ENCODE results near the gene ZFYVE26.

ZFYVE26 gene

DNA sequence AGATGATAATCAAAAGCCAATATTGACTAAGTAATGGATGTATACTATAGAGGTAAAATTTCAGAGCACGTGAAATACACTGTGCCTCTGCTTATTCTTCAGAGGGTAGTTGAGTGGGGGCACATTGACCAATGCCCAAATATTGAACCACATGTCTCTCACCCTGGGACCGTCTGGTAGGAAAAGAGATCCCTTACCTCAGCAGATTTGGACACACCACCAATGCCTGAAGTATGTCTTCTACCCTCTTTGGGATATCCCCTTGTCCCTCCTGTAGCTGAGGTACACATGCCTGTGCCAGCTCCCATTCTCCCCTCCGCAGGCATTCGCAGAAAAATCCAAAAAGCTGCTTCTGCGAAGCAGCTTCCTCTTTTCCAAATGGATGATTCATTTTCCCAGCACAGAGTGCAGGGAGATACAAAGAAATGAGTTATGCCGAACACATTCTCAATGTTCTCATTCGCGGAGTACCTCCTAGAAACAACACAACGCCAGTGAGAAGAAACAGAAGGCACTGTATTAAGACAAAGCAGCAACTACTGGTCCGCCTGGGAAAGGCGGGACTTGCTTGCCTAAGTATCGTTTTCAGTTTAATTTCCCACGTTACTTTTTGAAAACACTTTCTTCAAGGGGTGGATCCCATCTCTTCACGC is 691 bp downstream of the ZFYVE26 start:
- DNase-seq = no peak

DNA sequence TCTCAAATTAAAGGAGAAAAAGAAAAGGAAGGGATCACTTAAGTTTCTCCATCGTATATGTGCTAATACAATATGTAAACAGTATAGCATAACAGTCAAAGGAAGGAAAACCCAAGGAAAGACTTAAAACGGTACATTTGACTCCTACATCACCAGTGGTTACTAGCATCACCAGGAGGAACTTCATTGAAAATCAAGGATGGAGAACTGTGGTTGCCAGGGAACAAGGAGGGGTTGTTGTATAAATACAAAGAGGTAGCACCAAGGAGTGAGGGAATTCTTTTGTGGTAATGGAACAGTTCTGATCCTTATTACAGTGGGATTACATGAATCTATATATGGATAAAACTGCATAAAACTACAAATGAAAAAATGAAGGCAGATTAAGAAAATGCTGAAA is 1.6 kb downstream of the ZFYVE26 start:
- DNase-seq = no peak

DNA sequence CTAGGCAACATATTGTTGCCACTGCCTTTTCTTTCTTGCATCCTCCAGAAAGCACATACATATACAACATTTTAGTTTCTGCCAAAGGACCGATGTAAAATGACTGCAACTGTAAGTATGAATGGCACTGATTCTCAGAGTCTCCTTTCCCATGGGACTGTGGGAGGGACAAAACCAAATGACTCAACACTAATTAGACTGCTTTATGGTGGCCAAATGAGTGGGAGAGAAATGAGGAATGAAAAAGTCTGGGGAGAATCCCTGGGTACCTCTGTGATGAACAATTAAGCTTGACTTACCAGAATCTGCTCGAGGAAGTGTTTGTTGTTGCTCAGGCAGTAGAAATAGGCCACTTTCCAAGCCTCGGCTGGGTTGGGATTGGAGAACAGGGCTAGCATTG is 10.1 kb downstream of the ZFYVE26 start:
- no peak for DNase-seq

GRCh38 chr14:67800743-67801142 is 15.6 kb downstream of the ZFYVE26 start:
- no peak for DNase-seq

DNA sequence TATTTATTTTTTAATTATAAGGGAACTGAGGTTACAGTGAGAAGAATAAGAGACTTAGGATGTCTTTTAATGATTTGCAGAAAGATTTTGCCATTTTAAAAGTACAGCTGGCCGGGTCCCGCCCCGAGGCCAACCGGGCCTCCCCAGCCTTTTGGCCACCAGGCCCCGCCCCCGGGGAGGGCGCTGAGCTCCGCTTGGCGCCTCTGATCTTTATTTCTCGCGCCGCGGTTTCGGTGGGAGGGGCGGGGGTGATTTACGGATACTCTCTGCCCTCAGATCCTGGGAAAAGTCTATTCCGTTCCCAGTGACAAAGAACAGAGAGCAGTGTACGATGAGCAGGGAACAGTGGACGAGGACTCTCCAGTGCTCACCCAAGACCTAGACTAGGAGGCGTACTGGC is 17.7 kb downstream of the ZFYVE26 start:
- DNase-seq = no peak

GRCh38 chr14:67787673-67788072 is 28.7 kb downstream of the ZFYVE26 start:
- DNase-seq = no peak

GRCh38 chr14:67785270-67786109 is 30.9 kb downstream of the ZFYVE26 start:
- no peak for DNase-seq

DNA sequence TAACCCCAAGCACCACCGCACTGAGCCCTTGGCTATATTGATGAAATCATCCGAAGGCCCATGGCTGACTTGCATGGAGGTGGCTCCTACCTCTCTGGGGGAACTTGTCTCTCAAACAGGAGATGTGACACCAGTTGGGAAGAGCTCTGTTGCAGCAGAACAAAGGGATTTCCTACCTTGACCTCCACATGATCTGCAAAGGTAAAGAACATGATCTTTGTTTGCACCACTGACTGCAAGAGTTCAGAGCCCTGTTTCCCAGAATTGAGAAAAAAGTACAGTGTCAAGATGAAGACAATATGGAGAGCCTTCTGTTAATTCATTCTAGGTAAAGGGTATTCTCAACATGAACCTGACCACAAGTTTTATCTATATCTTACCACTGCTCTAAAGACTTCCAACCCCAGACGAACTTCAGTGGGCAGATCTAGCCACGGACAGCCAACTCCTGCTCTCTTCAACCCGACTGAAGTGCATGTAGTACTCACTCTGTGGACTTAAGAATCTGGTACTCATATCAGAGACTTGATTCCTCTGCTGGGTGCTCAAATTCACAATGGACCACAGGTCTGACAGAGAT is 32.1 kb downstream of the ZFYVE26 start:
- DNase-seq = no peak

- no peak for DNase-seq
These were observed 34.3 kb downstream of the ZFYVE26 start for GRCh38 chr14:67782090-67782489.

- DNase-seq = no peak
These were observed 37.6 kb downstream of the ZFYVE26 start for GRCh38 chr14:67778792-67779191.

DNA sequence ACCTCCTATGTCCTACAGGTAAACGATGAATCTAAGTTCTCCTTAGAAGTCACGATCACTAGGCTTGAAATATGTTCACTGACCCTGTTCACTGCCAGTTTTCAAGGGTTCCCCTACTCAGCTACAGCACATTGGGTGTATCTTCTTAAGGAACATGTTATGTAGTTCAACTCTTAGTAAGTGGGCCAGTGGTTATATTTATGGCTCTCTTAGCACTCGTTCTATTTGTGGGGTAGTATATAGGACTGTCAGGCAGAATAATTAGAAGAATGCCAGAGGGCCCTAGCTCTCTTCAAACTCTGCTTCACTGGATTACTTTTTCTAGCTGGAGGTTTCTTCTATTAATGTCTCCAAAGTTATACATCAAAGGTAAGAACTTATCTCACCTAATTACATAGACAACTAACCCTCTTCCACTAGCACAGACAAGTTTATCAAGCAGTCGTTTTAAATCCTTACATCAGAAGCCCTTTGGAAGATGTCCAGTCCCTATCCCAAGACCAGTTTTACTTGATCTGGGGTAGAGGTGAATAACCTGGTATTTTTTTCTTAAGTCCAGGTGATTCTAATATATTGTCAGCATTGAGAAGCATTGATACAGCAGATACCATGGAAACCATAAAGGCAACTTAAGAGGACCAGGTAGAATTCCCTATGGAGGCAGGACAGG is 39.6 kb downstream of the ZFYVE26 start:
- no peak for DNase-seq

GRCh38 chr14:67773844-67774377 is 42.5 kb downstream of the ZFYVE26 start:
- DNase-seq = no peak

DNA sequence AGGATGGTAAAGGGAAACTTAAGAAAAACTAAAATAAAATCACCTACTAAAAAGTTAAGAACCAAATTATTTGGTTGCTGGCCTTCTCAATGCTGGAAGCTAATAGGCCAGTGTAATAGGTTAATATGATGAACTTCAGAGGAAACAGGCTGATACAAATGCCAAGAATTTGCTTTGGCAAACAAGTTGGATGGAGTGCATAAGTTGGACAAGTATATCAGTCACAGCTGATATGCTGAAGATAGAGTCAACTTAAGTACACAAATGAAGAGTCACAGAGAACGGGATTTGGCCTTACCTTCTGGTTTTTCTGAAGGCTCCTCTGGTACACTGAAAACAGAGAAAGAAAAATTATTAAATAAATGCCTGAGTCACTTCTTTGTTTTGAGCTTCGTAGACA is 48.2 kb downstream of the ZFYVE26 start:
- DNase-seq = no peak

- no peak for DNase-seq
These were observed 50.2 kb downstream of the ZFYVE26 start for GRCh38 chr14:67766035-67766680.

GRCh38 chr14:67765192-67765834 is 51.1 kb downstream of the ZFYVE26 start:
- no peak for DNase-seq

GRCh38 chr14:67764496-67764895 is 51.9 kb downstream of the ZFYVE26 start:
- DNase-seq = no peak

DNA sequence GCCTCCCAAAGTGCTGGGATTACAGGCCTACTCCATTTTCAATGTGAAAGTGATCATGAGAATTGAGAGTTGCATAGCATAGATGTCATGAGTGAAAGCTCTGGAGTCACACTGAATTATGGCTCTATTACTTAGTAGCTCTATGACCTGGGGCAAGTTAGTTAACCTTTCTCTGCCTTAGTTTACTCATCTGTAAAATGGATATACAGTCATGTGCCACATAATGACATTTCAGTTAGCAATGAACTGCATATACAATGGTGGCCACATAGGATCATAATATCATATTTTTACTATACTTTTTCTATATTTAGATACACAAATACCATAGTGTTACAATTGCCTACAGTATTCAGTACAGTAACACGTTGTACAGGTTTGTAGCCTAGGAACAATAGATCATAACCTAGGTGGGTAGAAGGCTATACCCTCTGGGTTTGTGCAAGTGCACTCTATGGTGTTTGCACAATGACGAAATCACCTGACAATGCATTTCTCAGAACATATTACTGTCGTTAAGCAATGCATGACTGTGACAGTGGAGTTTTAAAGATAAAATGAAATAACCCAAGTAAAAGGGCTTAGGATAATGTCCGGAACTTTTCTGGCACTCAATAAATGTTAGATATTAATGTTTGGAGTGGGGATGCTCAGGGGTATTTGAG is 53.1 kb downstream of the ZFYVE26 start:
- no peak for DNase-seq

- no peak for DNase-seq
These were observed 54.3 kb downstream of the ZFYVE26 start for GRCh38 chr14:67762051-67762450.

- DNase-seq = no peak
These were observed 56.5 kb downstream of the ZFYVE26 start for GRCh38 chr14:67759916-67760315.

DNA sequence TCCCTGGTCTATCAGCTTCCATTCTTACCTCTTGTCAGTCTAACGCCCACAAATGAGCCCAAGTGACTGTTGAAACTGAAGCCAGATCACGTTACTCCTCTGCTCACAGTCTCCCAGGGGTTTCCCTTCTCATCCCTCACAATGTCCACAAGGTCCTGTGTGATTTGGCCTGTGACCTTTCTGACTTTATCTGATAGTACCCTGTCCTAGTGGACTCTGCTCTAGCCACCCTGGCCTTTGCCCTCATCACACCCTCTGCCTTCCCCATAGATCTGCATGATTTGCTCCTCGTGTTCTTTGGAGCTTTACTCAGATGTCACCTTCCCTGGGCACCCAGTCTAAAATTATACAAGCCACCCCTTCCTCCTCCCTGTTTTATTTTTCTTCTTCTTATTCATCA is 59.2 kb downstream of the ZFYVE26 start:
- DNase-seq = no peak

- DNase-seq = no peak
These were observed 59.9 kb downstream of the ZFYVE26 start for GRCh38 chr14:67756496-67756895.
